Effector memory CD4-positive, alpha-beta T cell (primary cell): Measurements from ENCODE around the gene SRL.

ENCODE experiments used
- DNase-seq, 3 donors: peaks; one replicate each; pipeline ENCODE4 v3.0.0-alpha.2; 2020
- H3K27ac ChIP-seq: 2 replicates; pipeline ENCODE4 v1.7.0; 2013; ENCODE audit warnings: mild to moderate bottlenecking, low read length, moderate library complexity; ENCODE audit not compliant: insufficient read depth, poor library complexity, severe bottlenecking
- H3K27me3 ChIP-seq: replicated peaks from 2 replicates; pipeline ENCODE4 v1.7.0; 2013; ENCODE audit warnings: mild to moderate bottlenecking, low read length; ENCODE audit not compliant: insufficient read depth, control insufficient read depth, poor library complexity, severe bottlenecking
- H3K36me3 ChIP-seq: 2 replicates; pipeline ENCODE4 v1.7.0; 2013; ENCODE audit warnings: mild to moderate bottlenecking, low read length, moderate library complexity; ENCODE audit not compliant: control insufficient read depth, insufficient read depth
- H3K4me1 ChIP-seq: 2 replicates; pipeline ENCODE4 v1.7.0; 2013; ENCODE audit warnings: low read length, mild to moderate bottlenecking; ENCODE audit not compliant: control insufficient read depth, insufficient read depth, poor library complexity, severe bottlenecking
- H3K4me3 ChIP-seq: 2 replicates; pipeline ENCODE4 v1.7.0; 2013; ENCODE audit warnings: low read length, low read depth, mild to moderate bottlenecking; ENCODE audit not compliant: insufficient read depth, poor library complexity, severe bottlenecking
- H3K9me3 ChIP-seq: 2 replicates; pipeline ENCODE4 v1.7.0; 2013; ENCODE audit warnings: mild to moderate bottlenecking, low read length, moderate library complexity; ENCODE audit not compliant: control insufficient read depth

Gene SRL

DNA sequence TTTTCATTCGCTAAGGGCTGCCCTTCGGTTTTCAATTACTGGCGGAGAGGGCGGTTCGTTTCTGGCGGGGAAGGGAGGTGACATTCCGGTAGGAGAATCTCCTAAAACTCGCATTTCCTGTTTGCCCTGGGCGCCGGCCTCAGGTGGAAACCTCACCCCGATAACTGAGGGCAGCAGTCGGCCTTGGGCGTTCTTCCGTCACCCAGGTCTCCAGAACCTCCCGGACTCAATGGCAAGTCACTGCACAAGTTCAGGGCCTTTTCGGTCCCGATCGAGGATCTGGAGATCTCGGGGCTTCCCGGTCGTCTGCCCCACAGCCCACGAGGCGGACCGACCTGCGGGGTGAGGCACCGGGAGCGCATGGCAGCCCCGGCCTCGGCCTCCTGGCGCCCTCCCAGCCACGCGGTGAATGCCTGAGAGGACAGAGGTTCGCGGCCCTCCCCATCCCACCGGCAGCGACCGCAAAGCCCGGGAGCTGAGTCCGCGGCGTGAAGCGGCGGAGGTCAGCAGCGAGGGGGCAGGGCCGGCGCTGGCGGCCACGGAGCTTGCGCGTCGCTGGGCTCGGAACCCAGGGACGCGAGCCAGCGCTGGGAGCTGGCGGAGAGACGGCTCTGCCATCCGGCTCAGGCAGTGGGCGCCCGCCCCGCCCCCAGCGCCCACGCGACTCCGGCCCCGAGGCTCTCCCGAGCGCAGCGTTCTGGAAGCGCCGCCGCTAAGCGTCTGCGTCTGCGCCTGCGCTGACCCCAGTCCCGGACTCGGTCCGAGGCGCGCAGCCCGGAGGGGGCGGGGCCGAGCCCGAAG is 58.4 kb downstream of the SRL start:
- Histone ChIP-seq H3K27me3 (no peaks in the 10 kb centered on the region), H3K36me3 (no peaks in the 10 kb centered on the region), H3K4me1 (no peaks in the 10 kb centered on the region), H3K9me3 (no peaks in the 10 kb centered on the region), H3K4me3 (peak overlapping the region; percentile 83), H3K27ac (peak overlapping the region; percentile 42)
- peak; percentile 61 to 77 (median 74) for DNase-seq

DNA sequence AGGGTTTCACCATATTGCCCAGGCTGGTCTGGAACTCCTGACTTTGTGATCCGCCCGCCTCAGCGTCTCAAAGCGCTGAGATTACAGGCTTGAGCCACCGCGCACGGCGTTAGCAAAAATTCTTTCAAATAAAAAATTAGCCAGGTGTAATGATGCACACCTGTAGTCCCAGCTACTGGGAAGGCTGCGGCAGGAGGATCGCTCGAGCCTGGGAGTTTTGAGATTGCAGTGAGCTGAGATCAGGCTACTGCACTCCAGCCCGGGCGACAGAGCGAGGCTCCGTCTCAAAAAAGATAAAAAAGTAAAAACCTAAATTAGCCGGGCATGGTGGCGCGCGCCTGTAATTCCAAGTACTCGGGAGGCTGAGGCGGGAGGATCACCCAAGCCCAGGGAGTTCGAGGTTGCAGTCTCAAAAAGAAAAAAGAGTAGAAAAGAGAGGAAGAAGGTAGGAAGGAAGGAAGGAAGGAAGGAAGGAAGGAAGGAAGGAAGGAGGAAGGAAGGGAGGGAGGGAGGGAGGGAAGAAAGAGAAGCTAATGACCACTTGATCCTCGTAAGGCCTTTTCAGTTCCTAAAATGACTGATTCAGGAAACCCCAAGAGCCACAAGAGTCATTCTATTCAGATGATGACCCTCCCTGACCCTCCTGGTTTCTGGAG is 59.2 kb downstream of the SRL start:
- peak overlapping the region; percentile 83 for H3K4me3 ChIP-seq
- no peak for DNase-seq
- H3K4me1 ChIP-seq, result no peaks in the 10 kb centered on the region
- no peaks in the 10 kb centered on the region for H3K27me3 ChIP-seq
- no peaks in the 10 kb centered on the region for H3K9me3 ChIP-seq
- H3K36me3 ChIP-seq, result no peaks in the 10 kb centered on the region
- no peak overlapping the region for H3K27ac ChIP-seq

DNA sequence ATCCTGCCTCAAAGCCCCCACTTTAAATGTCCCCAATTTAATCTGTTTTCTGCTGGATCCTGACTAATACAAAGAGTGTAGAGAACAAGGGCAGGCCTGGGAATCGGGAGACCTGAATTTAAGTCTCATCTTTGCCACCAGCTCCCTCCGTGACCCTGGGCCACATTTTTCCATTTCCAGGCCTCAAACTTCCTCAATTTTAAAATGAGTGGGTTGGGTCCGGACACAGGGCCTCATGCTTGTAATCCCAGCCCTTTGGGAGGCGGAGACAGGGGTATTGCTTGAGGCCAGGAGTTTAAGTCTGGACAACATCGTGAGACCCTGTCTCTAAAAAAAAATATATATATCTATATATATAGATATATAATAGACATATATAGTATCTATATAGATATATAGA is 61.4 kb downstream of the SRL start:
- Histone ChIP-seq H3K4me3 (no peak overlapping the region), H3K27ac (no peak overlapping the region), H3K9me3 (no peaks in the 10 kb centered on the region), H3K27me3 (no peaks in the 10 kb centered on the region), H3K36me3 (no peaks in the 10 kb centered on the region), H3K4me1 (no peaks in the 10 kb centered on the region)
- DNase-seq, result no peak

DNA sequence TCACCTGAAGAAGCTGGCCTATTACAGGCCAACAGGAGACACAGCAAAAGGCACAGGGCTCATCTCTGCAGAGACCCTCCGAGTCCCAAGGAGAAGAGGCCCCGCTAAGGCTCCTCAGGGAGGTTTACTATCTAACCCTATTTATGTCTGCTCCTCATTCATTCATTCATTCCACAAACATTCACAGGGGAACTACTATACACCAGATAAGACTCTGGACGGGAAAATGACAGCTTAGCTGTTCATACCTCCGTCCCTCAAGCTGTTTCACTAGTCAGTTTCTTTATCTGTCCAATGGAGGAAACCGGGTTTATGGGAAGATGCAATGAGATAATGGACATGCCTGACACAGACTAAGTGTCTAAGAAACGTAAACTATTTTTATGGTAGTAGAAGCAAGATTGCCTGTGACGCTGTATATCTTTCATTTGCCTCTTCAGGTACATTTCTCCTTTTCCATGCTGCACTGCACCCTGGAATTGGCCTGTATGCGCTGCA is 62.1 kb downstream of the SRL start:
- no peak overlapping the region for H3K4me3 ChIP-seq
- no peak for DNase-seq

DNA sequence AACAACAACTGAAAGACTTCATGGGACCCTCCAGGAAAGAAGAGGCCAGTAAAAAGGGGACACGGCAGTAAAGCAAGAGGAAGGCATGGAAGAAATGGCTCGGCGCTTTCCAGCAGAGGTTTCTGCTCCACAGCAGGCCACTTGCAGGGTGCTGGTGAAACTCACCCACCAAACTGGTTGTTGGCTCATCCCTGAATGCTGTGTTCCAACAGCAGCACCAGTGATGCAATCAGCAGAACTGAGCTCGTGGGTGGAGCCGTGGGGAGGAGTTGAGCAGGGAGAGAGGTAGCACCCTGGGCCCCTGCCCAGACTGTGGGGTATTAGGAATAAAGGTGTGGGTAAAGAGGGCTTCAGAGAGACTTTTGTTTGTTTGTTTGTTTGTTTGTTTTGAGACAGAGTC is 62.9 kb downstream of the SRL start:
- no peak overlapping the region for H3K27ac ChIP-seq
- DNase-seq, result no peak
- no peaks in the 10 kb centered on the region for H3K27me3 ChIP-seq

More for the DNA sequence above, 62.1 kb downstream of the SRL start:
- Histone ChIP-seq H3K4me1 (no peaks in the 10 kb centered on the region), H3K9me3 (no peaks in the 10 kb centered on the region), H3K27ac (no peak overlapping the region), H3K36me3 (no peaks in the 10 kb centered on the region), H3K27me3 (no peaks in the 10 kb centered on the region)

DNA sequence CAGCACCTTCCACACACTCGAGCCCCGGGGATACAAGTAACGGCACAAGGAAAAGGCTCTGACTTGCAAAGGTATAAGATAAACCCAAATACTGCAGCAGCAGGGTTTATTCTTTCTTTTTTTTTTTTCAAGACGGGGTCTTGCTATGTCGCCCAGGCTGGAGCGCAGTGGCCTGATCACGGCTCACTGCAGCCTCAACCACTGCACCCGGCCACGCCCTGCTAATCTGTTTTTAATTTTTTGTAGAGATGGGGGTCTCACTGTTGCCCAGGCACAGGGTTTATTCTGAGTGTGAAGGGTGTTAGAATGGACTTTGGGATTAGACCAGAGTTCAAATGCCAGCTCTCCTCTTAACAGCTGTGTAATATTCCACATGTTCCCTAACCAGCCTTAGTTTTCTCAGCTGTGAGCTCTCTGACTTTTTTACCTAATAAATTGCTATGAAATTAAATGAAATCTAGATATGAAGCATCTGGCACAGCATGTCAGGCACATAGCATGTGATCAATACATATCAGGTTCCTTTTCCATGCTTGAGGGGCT is 63.3 kb downstream of the SRL start:
- no peak overlapping the region for H3K4me3 ChIP-seq
- no peaks in the 10 kb centered on the region for H3K27me3 ChIP-seq
- no peaks in the 10 kb centered on the region for H3K4me1 ChIP-seq
- no peak for DNase-seq
- no peaks in the 10 kb centered on the region for H3K9me3 ChIP-seq
- H3K27ac ChIP-seq, result no peak overlapping the region
- H3K36me3 ChIP-seq, result no peaks in the 10 kb centered on the region

More for the DNA sequence above, 62.9 kb downstream of the SRL start:
- Histone ChIP-seq H3K4me1 (no peaks in the 10 kb centered on the region), H3K36me3 (no peaks in the 10 kb centered on the region), H3K9me3 (no peaks in the 10 kb centered on the region), H3K4me3 (no peak overlapping the region)

DNA sequence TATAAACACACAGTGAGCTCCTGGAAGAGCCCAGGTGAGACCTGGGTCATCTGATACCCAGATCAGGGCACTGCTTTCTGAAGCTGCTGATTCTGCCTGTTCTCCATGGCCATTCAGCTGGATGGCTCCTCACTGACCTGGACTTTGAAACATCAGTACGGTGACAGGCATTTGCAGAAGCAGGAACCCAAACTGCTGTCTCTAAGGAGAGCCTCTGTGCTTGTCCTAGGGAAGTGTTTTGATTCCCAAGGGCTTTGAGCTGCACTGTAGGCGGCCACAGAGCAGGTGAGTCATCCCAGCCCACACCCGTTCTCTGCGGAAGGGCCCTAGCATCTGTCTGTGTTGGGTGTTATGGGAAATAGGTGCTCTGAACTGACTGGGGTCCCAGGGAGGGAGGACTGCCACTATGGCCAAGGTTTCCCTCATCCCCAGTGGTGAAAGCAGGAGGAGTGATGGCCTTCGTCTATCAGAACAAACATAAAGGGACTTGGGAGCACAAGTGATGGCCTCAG is 64.9 kb downstream of the SRL start:
- Histone ChIP-seq H3K27ac (no peak overlapping the region), H3K4me3 (no peak overlapping the region), H3K9me3 (no peaks in the 10 kb centered on the region), H3K36me3 (no peaks in the 10 kb centered on the region), H3K4me1 (no peaks in the 10 kb centered on the region), H3K27me3 (no peaks in the 10 kb centered on the region)
- no peak for DNase-seq

DNA sequence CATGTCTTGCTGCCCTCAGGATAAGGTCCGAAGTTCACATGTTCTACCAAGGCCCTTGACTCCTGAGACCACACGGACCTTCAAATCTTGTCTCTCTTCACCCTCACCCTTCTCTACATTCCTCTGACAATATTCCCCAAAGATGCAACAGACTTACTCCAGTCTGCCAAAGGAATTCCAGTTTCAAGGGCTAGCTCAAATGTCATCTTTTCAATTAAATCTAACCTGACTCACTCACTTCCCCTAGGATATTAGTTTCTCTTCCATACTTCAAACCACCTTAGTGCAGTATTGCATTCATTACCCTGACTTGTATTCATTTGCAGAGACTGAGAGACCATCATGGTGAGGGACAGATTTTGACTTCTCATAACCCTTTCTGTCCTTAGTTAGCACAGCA is 66.0 kb downstream of the SRL start:
- Histone ChIP-seq H3K9me3 (no peaks in the 10 kb centered on the region), H3K36me3 (no peaks in the 10 kb centered on the region), H3K27ac (no peak overlapping the region), H3K4me1 (no peaks in the 10 kb centered on the region), H3K4me3 (no peak overlapping the region), H3K27me3 (no peaks in the 10 kb centered on the region)
- DNase-seq, result no peak

DNA sequence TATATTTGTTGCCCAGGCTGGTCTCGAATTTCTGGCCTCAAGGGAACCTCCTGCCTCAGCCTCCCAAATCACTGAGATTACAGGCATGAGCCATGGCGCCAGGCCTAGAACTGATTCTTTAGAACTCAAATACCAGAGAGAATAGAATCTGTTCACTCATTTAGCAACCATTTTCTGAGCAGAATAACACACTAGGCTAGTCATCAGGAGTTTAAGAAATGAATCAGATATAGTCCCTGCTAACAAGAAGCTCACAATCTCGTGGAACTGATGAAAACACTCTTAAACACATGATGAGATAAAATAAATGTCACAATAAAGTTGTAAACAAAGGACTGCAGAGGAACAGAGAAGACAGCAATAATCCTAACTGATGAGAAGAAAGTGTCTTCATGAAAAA is 69.8 kb downstream of the SRL start:
- DNase-seq, result no peak
- H3K9me3 ChIP-seq, result no peaks in the 10 kb centered on the region
- H3K27me3 ChIP-seq, result no peaks in the 10 kb centered on the region
- no peaks in the 10 kb centered on the region for H3K36me3 ChIP-seq
- H3K4me1 ChIP-seq, result no peaks in the 10 kb centered on the region
- H3K27ac ChIP-seq, result no peak overlapping the region
- H3K4me3 ChIP-seq, result no peak overlapping the region

DNA sequence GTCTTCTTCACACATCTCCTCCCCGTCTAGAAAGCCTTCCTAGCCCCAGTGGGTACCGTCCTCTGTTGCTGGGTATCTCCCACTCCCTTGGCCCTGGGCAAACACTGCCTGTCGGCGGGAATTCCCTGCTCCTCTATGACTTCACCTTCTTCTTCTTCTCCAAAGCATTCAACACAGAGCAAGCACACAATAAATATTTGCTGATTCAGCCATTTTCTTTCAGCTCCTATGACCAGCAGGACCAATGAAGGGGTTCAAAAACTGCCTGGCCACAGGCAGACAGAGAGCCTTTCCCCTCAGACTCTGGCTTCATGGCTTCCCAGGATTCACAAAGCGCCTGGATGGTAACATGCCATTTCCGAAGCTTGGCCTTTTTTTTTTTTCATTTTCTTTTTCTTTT is 72.5 kb downstream of the SRL start:
- Histone ChIP-seq H3K9me3 (no peaks in the 10 kb centered on the region), H3K4me3 (no peak overlapping the region), H3K27me3 (no peaks in the 10 kb centered on the region), H3K4me1 (no peaks in the 10 kb centered on the region), H3K36me3 (no peaks in the 10 kb centered on the region), H3K27ac (no peak overlapping the region)
- DNase-seq, result no peak
